HepG2 (cell line): Measurements from ENCODE around the gene SNX2. TPM values are rescaled to one million over a fixed set of nuclear protein-coding genes. Genes with fewer than 3 reads are reported as not detected.

Source experiments
- ATAC-seq: fragments of 200-7000 bp; cut with Tn5 transposase; 3 replicates; pipeline ENCODE4 v1.9.1; 2020; ENCODE audit warnings: mild to moderate bottlenecking, moderate library complexity
- BruUV-seq: library from RNA; stranded (reverse); fragments of 400-500 nt; replicated peaks from 2 replicates; lab custom pipeline; 2021; lab: Mats Ljungman, UMichigan
- CTCF ChIA-PET: fragments of 300-600 bp; formaldehyde crosslinking; extraction: SDS; loops from one replicate; lab custom pipeline; 2021; ENCODE audit warnings: low total read pairs, inconsistent platforms, low intra/inter-chr PET ratio; lab: Yijun Ruan, JAX
- POLR2A ChIA-PET: fragments of 350-600 bp; sonication (Branson Sonifier 250); formaldehyde crosslinking; loops from one replicate; lab custom pipeline; 2020; ENCODE audit warnings: antibody characterized with exemption, inconsistent platforms; lab: Yijun Ruan, JAX
- DNase-seq: peaks from one replicate; pipeline ENCODE4 v3.0.0-alpha.2; 2015; ENCODE audit warnings: low spot score
- FAIRE-seq: peaks from 3 replicates; lab custom pipeline; 2011; peaks lifted over from hg19 to GRCh38; lab: Jason Lieb, UNC
- H2AFZ ChIP-seq: one replicate; pipeline ENCODE4 v1.6.1; 2011; ENCODE audit warnings: low read length, inconsistent platforms
- H3K27ac ChIP-seq: fragments of 300-600 bp; 3 replicates; pipeline ENCODE4 v1.8.0; 2011; ENCODE audit warnings: mixed run types, mild to moderate bottlenecking, mixed read lengths, low read length, inconsistent platforms; ENCODE audit not compliant: insufficient read depth; ENCODE audit errors: extremely low read length
- H3K27me3 ChIP-seq, 2 experiments: fragments of 200-600 bp in 1 of 2; 2 replicates in 1 of 2; 3 replicates in 1 of 2; pipeline versions ENCODE4 v1.6.0 to v1.8.0; 2011; ENCODE audit warnings: low read length in 2 of 2, mild to moderate bottlenecking in 2 of 2, moderate library complexity in 2 of 2, inconsistent platforms in 1 of 2; ENCODE audit not compliant: insufficient read depth in 2 of 2, control insufficient read depth in 1 of 2
- H3K36me3 ChIP-seq, 2 experiments: fragments of 200-600 bp in 1 of 2; replicated peaks in 1 of 2; 2 replicates in 1 of 2; 3 replicates in 1 of 2; pipeline versions ENCODE4 v1.5.1 to v1.8.0; 2011; ENCODE audit warnings: low read length in 2 of 2, inconsistent platforms in 1 of 2; ENCODE audit not compliant: insufficient read depth in 2 of 2, control insufficient read depth in 1 of 2
- H3K4me1 ChIP-seq: 2 replicates; pipeline ENCODE4 v1.5.1; 2012; ENCODE audit warnings: low read length, inconsistent platforms; ENCODE audit not compliant: insufficient read depth
- H3K4me2 ChIP-seq: 2 replicates; pipeline ENCODE4 v1.6.0; 2011; ENCODE audit warnings: low read depth, low read length, inconsistent platforms
- H3K4me3 ChIP-seq, 3 experiments: fragments of 200-600 bp in 1 of 3; sonication (generic), shearing (Covaris generic) in 1 of 3; replicated peaks in 1 of 3; 2 replicates each; pipeline ENCODE4 v1.5.1; 2011 to 2016; ENCODE audit warnings: low read length in 3 of 3, inconsistent platforms in 2 of 3, low read depth in 2 of 3, mild to moderate bottlenecking in 2 of 3, control low read depth in 1 of 3, mixed read lengths in 1 of 3; ENCODE audit not compliant: insufficient read depth in 1 of 3
- H3K79me2 ChIP-seq: one replicate; pipeline ENCODE4 v1.6.1; 2011; ENCODE audit warnings: low read length, inconsistent platforms; ENCODE audit not compliant: insufficient read depth
- H3K9ac ChIP-seq: 2 replicates; pipeline ENCODE4 v1.6.0; 2011; ENCODE audit warnings: mild to moderate bottlenecking, low read depth, low read length, inconsistent platforms; ENCODE audit not compliant: insufficient read depth
- H3K9me3 ChIP-seq: 2 replicates; pipeline ENCODE4 v1.5.1; 2012; ENCODE audit warnings: mild to moderate bottlenecking, low read length
- H4K20me1 ChIP-seq: 2 replicates; pipeline ENCODE4 v1.6.0; 2011; ENCODE audit warnings: inconsistent platforms, mild to moderate bottlenecking, low read length, moderate library complexity; ENCODE audit not compliant: insufficient read depth
- ARID5B ChIP-seq: IDR thresholded peaks from 2 replicates; pipeline ENCODE4 v1.4.0; 2020; ENCODE audit warnings: mild to moderate bottlenecking, missing genetic modification reagents
- ASH2L ChIP-seq: fragments of 300-600, 200-600 bp; sonication (generic); IDR thresholded peaks from 2 replicates; pipeline ENCODE4 v1.7.0; 2017; ENCODE audit warnings: low read depth, mild to moderate bottlenecking, moderate library complexity, mixed read lengths, low read length; ENCODE audit not compliant: insufficient read length
- HDAC1 ChIP-seq: sonication (generic); formaldehyde crosslinking; IDR thresholded peaks from 2 replicates; pipeline ENCODE4 v1.5.1; 2020; ENCODE audit warnings: mild to moderate bottlenecking, missing genetic modification reagents
- HDAC2 ChIP-seq: sonication (generic); formaldehyde crosslinking; IDR thresholded peaks from 2 replicates; pipeline ENCODE4 v1.4.0; 2020; ENCODE audit warnings: missing genetic modification reagents
- HNF4A ChIP-seq: sonication (generic); formaldehyde crosslinking; IDR thresholded peaks from 2 replicates; pipeline ENCODE4 v1.4.0; 2020; ENCODE audit warnings: missing genetic modification reagents
- NR2C2 ChIP-seq: sonication (generic); formaldehyde crosslinking; IDR thresholded peaks from 2 replicates; pipeline ENCODE4 v1.4.0; 2020; ENCODE audit warnings: missing genetic modification reagents, mild to moderate bottlenecking, moderate library complexity, borderline replicate concordance
- NR2F6 ChIP-seq, 2 experiments: IDR thresholded peaks; 2 replicates each; pipeline ENCODE4 v1.6.1; 2016; ENCODE audit warnings: antibody characterized with exemption in 1 of 2, mild to moderate bottlenecking in 1 of 2
- PAXIP1 ChIP-seq: sonication (generic); formaldehyde crosslinking; conservative IDR thresholded peaks from 2 replicates; pipeline ENCODE4 v1.4.0; 2020; ENCODE audit warnings: mild to moderate bottlenecking, missing genetic modification reagents, moderate library complexity
- SMAD3 ChIP-seq: sonication (generic); formaldehyde crosslinking; IDR thresholded peaks from 2 replicates; pipeline ENCODE4 v1.4.0; 2020; ENCODE audit warnings: missing genetic modification reagents
- SOX6 ChIP-seq, 2 experiments: fragments of 450-650 bp in 1 of 2; sonication (generic) in 1 of 2; formaldehyde crosslinking in 1 of 2; IDR thresholded peaks; 2 replicates each; pipeline versions ENCODE4 v1.4.0 to v1.6.1; 2017 to 2020; ENCODE audit warnings: antibody characterized with exemption in 1 of 2, mild to moderate bottlenecking in 1 of 2, missing genetic modification reagents in 1 of 2
- SP5 ChIP-seq: IDR thresholded peaks from 2 replicates; pipeline ENCODE4 v1.6.1; 2016; ENCODE audit warnings: low read depth, borderline replicate concordance
- TIGD3 ChIP-seq: sonication (generic); formaldehyde crosslinking; IDR thresholded peaks from 2 replicates; pipeline ENCODE4 v1.5.1; 2020; ENCODE audit warnings: mild to moderate bottlenecking, missing genetic modification reagents, borderline replicate concordance
- ZNF33B ChIP-seq: sonication (generic); formaldehyde crosslinking; IDR thresholded peaks from 2 replicates; pipeline ENCODE4 v1.5.1; 2020; ENCODE audit warnings: mild to moderate bottlenecking, missing genetic modification reagents
- ZNF430 ChIP-seq: sonication (generic); formaldehyde crosslinking; IDR thresholded peaks from 2 replicates; pipeline ENCODE4 v1.9.0; 2021; ENCODE audit warnings: mild to moderate bottlenecking, missing genetic modification reagents
- WGBS: methylation state at CpG from one replicate; pipeline ENCODE4 v1.1.6; 2017; ENCODE audit warnings: low lambda C conversion rate; 5-methylcytosine and 5-hydroxymethylcytosine counted together
- in situ Hi-C: cut with HindIII; loops from 2 replicates; pipeline ENCODE4 v1.10.0; 2017; ENCODE audit warnings: low pct_unique_long_range_greater_than_20kb; ENCODE audit not compliant: extremely low pct_ligation_motif_present
- intact Hi-C: fragments of 100-400 bp; cut with micrococcal nuclease; formaldehyde crosslinking; loops from one replicate; pipeline ENCODE4 v1.10.0; 2022; ENCODE audit not compliant: unreplicated experiment
- polyA plus RNA-seq, 8 experiments: library from polyadenylated mRNA; depleted of rRNA in 3 of 8; stranded (reverse) in 7 of 8; unstranded in 1 of 8; fragments of >200 nt; fragmentation: Illumina TruSeq in 4 of 8; extraction: Trizol in 4 of 8; gene quantifications; 2 replicates each; pipeline versions ENCODE4 v1.2.1 to v1.2.3, GENCODE V29; 2011 to 2016; ENCODE audit warnings: low read depth in 4 of 8, missing spikeins in 1 of 8, mixed read lengths in 1 of 8; ENCODE audit not compliant: insufficient read depth in 1 of 8
- total RNA-seq, 5 experiments: library from RNA; depleted of rRNA; stranded (reverse); fragments of >200 nt; fragmentation: Illumina TruSeq; extraction: Trizol; gene quantifications; 2 replicates each; pipeline ENCODE4 v1.2.3, GENCODE V29; 2016; ENCODE audit warnings: low read depth in 1 of 5

The SNX2 gene
- total and polyA plus RNA-seq, 2 of the 13 experiments (the other 11 are each of a cell fraction or from before 2014, with no cell fraction given): 26.4 to 78.8 TPM

GRCh38 chr5:122846051-122846550 is 71.2 kb downstream of the SNX2 start:
- H3K79me2 ChIP-seq: no peaks in the 10 kb centered on the region
- POLR2A ChIA-PET: interaction anchor here (0.7 to 2.2 kb wide), 3 partner anchors 69 to 667 kb away, joined by 3 to 8 read pairs (median 4); partner anchors contain the start of gene SNX2
- in situ Hi-C loops (no loop called here), intact Hi-C loops (loop anchor here (1.0 to 10.0 kb wide), 4 partner anchors 71 to 669 kb away; partner anchors contain the start of genes CSNK1G3, PPIC and SNX2)
- no peaks in the 10 kb centered on the region for H3K36me3 ChIP-seq
- under 1% methylated on average over 6 of the region's 6 CpGs for WGBS
- ATAC-seq (peak; percentile 58), DNase-seq (peak; percentile 84), FAIRE-seq (peak; percentile 60)
- H3K27ac ChIP-seq: peak overlapping the region; percentile 96
- peak overlapping the region; percentile 70 to 91 (median 79) for H3K4me3 ChIP-seq
- no peaks in the 10 kb centered on the region for H4K20me1 ChIP-seq
- TSS peak; percentile 54 for BruUV-seq
- no peaks in the 10 kb centered on the region for H3K9me3 ChIP-seq
- H3K9ac ChIP-seq: peak overlapping the region; percentile 84
- peak overlapping the region; percentile 78 for H3K4me2 ChIP-seq
- H2AFZ ChIP-seq: no peak overlapping the region
- H3K27me3 ChIP-seq: no peaks in the 10 kb centered on the region; a peak in 1 of 5 replicates
- CTCF ChIA-PET: no interaction called here
- H3K4me1 ChIP-seq: peaks cover 65% of the 10 kb centered on the region
- TF ChIP-seq NR2C2 (CRISPR knock-in tag) (0 out of 2 replicates have a peak, but pooled peaks have one; percentile 1), PAXIP1 (CRISPR knock-in tag) (0 out of 2 replicates have a peak, but pooled peaks have one; percentile 20), SMAD3 (0 out of 2 replicates have a peak, but pooled peaks have one; percentile 18), HNF4A (peak; percentile 44), HDAC1 (peak; percentile 54), HDAC2 (CRISPR knock-in tag) (0 out of 2 replicates have a peak, but pooled peaks have one; percentile 24), SP5 (0 out of 2 replicates have a peak, but pooled peaks have one; percentile 28), ZNF33B (CRISPR knock-in tag) (no peak), ASH2L (peak; percentile 29), ARID5B (peak; percentile 50; the same call in 1 of the 2 replicates), ZNF430 (0 out of 2 replicates have a peak, but pooled peaks have one; percentile 37), TIGD3 (CRISPR knock-in tag) (0 out of 2 replicates have a peak, but pooled peaks have one; percentile 35), NR2F6 (IDR thresholded peaks at IDR 0.05) (no peak), NR2F6 (CRISPR knock-in tag; IDR thresholded peaks at IDR 0.05) (0 out of 2 replicates have a peak, but pooled peaks have one; percentile 11), SOX6 (IDR thresholded peaks at IDR 0.05) (no peak), SOX6 (CRISPR knock-in tag; IDR thresholded peaks at IDR 0.05) (peak; percentile 43)
